Measurements from ENCODE around the gene P3H4.

The P3H4 gene

GRCh38 chr17:41767324-41768042 lies 44.3 kb downstream of the P3H4 start:
- no peak overlapping the region for H3K4me3 ChIP-seq (replicated peaks; ENCODE audit: insufficient read depth, low read length)
- TF ChIP-seq GABPA (IDR thresholded peaks at IDR 0.05; ENCODE audit: low read depth) (no peak), POLR2AphosphoS5 (IDR thresholded peaks at IDR 0.05; ENCODE audit: low read depth) (no peak), SPI1 (IDR thresholded peaks at IDR 0.05; ENCODE audit: borderline replicate concordance, low read depth) (no peak)
- TF ChIP-seq, protein P1, sequence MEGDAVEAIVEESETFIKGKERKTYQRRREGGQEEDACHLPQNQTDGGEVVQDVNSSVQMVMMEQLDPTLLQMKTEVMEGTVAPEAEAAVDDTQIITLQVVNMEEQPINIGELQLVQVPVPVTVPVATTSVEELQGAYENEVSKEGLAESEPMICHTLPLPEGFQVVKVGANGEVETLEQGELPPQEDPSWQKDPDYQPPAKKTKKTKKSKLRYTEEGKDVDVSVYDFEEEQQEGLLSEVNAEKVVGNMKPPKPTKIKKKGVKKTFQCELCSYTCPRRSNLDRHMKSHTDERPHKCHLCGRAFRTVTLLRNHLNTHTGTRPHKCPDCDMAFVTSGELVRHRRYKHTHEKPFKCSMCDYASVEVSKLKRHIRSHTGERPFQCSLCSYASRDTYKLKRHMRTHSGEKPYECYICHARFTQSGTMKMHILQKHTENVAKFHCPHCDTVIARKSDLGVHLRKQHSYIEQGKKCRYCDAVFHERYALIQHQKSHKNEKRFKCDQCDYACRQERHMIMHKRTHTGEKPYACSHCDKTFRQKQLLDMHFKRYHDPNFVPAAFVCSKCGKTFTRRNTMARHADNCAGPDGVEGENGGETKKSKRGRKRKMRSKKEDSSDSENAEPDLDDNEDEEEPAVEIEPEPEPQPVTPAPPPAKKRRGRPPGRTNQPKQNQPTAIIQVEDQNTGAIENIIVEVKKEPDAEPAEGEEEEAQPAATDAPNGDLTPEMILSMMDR (IDR thresholded peaks at IDR 0.05; ENCODE audit: insufficient read depth, low read length) = no peak
- TF ChIP-seq, protein P2, sequence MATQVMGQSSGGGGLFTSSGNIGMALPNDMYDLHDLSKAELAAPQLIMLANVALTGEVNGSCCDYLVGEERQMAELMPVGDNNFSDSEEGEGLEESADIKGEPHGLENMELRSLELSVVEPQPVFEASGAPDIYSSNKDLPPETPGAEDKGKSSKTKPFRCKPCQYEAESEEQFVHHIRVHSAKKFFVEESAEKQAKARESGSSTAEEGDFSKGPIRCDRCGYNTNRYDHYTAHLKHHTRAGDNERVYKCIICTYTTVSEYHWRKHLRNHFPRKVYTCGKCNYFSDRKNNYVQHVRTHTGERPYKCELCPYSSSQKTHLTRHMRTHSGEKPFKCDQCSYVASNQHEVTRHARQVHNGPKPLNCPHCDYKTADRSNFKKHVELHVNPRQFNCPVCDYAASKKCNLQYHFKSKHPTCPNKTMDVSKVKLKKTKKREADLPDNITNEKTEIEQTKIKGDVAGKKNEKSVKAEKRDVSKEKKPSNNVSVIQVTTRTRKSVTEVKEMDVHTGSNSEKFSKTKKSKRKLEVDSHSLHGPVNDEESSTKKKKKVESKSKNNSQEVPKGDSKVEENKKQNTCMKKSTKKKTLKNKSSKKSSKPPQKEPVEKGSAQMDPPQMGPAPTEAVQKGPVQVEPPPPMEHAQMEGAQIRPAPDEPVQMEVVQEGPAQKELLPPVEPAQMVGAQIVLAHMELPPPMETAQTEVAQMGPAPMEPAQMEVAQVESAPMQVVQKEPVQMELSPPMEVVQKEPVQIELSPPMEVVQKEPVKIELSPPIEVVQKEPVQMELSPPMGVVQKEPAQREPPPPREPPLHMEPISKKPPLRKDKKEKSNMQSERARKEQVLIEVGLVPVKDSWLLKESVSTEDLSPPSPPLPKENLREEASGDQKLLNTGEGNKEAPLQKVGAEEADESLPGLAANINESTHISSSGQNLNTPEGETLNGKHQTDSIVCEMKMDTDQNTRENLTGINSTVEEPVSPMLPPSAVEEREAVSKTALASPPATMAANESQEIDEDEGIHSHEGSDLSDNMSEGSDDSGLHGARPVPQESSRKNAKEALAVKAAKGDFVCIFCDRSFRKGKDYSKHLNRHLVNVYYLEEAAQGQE (IDR thresholded peaks at IDR 0.05; ENCODE audit: insufficient replicate concordance, low read depth) = no peak
- H3K27ac ChIP-seq (replicated peaks) = no peak overlapping the region
- no peaks in the 10 kb centered on the region for H3K27me3 ChIP-seq (ENCODE audit: insufficient read depth, poor library complexity, severe bottlenecking)
- DNase-seq (ENCODE audit: low read depth in 1 of 2, low spot score in 1 of 2) = no peak

GRCh38 chr17:41766135-41766534 lies 45.6 kb downstream of the P3H4 start:
- TF ChIP-seq GABPA (IDR thresholded peaks at IDR 0.05; ENCODE audit: low read depth) = no peak
- TF ChIP-seq SPI1 (IDR thresholded peaks at IDR 0.05; ENCODE audit: borderline replicate concordance, low read depth) = no peak
- TF ChIP-seq, protein P1 (IDR thresholded peaks at IDR 0.05; ENCODE audit: insufficient read depth, low read length) = no peak
- TF ChIP-seq, protein P2 (IDR thresholded peaks at IDR 0.05; ENCODE audit: insufficient replicate concordance, low read depth) = no peak
- no peak for TF ChIP-seq POLR2AphosphoS5 (IDR thresholded peaks at IDR 0.05; ENCODE audit: low read depth)
- H3K4me3 ChIP-seq (replicated peaks; ENCODE audit: insufficient read depth, low read length) = no peak overlapping the region
- no peaks in the 10 kb centered on the region for H3K27me3 ChIP-seq (ENCODE audit: insufficient read depth, poor library complexity, severe bottlenecking)
- H3K27ac ChIP-seq (replicated peaks) = no peak overlapping the region
- no peak for DNase-seq (ENCODE audit: low read depth in 1 of 2, low spot score in 1 of 2)

DNA sequence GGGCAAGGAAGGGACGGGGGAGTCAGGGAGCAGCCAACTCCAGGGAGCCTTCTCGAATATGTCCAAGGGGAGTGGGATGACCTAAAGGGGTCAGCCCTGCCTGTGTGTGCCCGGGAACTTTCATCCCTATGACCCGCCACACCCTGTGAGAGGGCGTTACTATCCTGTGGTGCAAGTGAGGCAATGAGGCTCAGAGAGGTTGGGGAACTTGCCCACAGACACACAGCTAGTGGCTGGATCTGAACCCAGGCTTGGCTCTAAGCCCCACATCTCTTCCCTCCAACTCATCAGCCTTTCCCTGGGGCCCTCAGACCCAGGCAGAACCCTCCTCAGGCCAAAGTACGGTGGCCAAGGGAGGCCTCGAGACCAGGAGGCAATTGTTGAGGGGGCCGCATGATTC lies 48.4 kb downstream of the P3H4 start:
- no peak for DNase-seq (ENCODE audit: low read depth in 1 of 2, low spot score in 1 of 2)
- TF ChIP-seq POLR2AphosphoS5 (IDR thresholded peaks at IDR 0.05; ENCODE audit: low read depth) (no peak), GABPA (IDR thresholded peaks at IDR 0.05; ENCODE audit: low read depth) (no peak)
- H3K27me3 ChIP-seq (ENCODE audit: insufficient read depth, poor library complexity, severe bottlenecking) = no peaks in the 10 kb centered on the region
- H3K27ac ChIP-seq (replicated peaks) = no peak overlapping the region
- no peak overlapping the region for H3K4me3 ChIP-seq (replicated peaks; ENCODE audit: insufficient read depth, low read length)

GRCh38 chr17:41762841-41763240 lies 48.9 kb downstream of the P3H4 start:
- TF ChIP-seq GABPA (IDR thresholded peaks at IDR 0.05; ENCODE audit: low read depth) = no peak
- TF ChIP-seq SPI1 (IDR thresholded peaks at IDR 0.05; ENCODE audit: borderline replicate concordance, low read depth) = no peak
- TF ChIP-seq, protein P1 (IDR thresholded peaks at IDR 0.05; ENCODE audit: insufficient read depth, low read length) = no peak
- TF ChIP-seq, protein P2 (IDR thresholded peaks at IDR 0.05; ENCODE audit: insufficient replicate concordance, low read depth) = no peak
- no peak for TF ChIP-seq POLR2AphosphoS5 (IDR thresholded peaks at IDR 0.05; ENCODE audit: low read depth)
- H3K27ac ChIP-seq (replicated peaks) = no peak overlapping the region

More at GRCh38 chr17:41762841-41763240, 48.9 kb downstream of the P3H4 start:
- H3K4me3 ChIP-seq (replicated peaks; ENCODE audit: insufficient read depth, low read length) = no peak overlapping the region
- DNase-seq (ENCODE audit: low read depth in 1 of 2, low spot score in 1 of 2) = no peak
- H3K27me3 ChIP-seq (ENCODE audit: insufficient read depth, poor library complexity, severe bottlenecking) = no peaks in the 10 kb centered on the region

Data from HL-60 (cell line).